ENCODE data around the gene NUP98. TPM values are rescaled to one million over a fixed set of nuclear protein-coding genes. Genes with fewer than 3 reads are reported as not detected.
"Not testable (repeated sequence)": the region's sequence is repeated elsewhere in the genome, so short reads cannot be mapped to it uniquely, and the experiment has no call there.

The NUP98 gene
- total RNA-seq, 1 experiment from 2014 or later = 79.6 TPM

DNA sequence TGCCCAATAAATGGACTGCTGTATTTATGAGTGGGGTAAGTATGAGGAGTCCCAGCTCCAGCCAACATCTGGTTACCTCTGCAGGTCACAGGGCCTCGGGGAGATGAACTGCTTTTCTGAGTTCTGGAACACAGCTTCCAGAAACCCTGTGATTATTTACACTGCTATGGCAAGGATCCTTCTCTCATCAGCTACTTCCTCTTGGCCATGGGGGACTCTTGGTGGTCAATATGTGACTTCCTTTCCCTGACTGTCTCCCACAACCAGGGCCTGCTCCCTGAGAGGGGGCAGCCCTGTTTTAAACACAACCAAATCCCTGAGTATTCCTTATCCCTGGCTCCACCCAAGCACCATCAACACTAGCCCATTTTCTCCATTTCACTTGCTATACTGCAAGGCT, 33.4 kb upstream of the NUP98 start:
- in situ Hi-C loops (cut with HindIII; ENCODE audit: low pct_unique_long_range_greater_than_20kb, low sequenced_read_pairs) = no loop called here
- no peak for DNase-seq (ENCODE audit: low read depth)

DNA sequence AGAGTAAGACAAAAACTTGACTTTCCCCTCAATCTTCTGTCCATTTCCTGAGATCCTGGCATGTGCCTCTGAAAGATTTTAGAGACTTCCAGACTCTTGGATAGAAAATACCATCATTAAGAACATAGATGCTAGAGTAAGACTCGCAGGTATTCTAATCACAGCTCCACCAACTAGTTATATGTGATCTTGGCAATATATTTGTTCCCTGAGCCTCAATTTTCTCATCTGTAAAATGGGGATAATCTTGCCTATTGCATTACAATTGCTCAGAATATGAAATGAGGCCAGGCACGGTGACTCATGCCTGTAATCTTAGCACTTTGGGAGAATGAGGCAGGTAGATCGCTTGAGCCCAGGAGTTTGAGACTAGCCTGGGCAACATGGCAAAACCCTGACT, 32.7 kb upstream of the NUP98 start:
- no peak for DNase-seq (ENCODE audit: low read depth)
- in situ Hi-C loops (cut with HindIII; ENCODE audit: low pct_unique_long_range_greater_than_20kb, low sequenced_read_pairs) = no loop called here

DNA sequence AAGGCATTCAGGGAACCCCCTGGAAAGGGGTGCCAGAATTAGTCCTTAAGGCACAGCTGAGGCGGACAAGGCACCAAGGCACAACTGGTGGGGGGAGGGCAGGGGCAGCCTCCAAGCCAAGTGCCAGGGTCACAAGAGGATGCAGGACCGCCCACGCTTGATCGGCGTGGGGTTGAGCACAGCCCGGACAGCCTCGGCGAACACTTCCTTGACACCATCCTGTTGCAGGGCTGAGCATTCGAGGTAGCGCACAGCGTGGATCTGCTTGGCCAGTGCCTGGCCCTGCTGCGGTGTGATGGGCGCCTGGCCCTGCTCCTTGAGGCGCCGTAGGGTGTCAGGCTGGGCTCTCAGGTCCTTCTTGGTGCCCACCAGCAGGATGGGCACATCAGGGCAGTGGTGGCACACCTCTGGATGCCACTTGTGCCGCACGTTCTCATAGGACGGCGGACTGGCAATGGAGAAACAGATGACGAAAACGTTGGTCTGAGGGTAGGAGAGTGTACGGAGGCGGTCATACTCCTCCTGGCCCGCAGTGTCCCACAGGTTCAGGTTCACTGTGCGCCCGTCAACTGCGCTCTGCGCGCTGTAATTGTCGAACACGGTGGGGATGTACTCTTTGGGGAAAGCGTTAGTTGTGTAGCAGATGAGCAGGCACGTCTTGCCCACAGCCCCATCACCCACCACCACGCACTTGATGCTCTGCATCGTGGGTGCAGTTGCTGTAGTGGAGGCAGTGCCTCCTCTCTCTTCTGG, 30.3 kb upstream of the NUP98 start:
- in situ Hi-C loops (cut with HindIII; ENCODE audit: low pct_unique_long_range_greater_than_20kb, low sequenced_read_pairs) = no loop called here
- DNase-seq (ENCODE audit: low read depth) = no peak

DNA sequence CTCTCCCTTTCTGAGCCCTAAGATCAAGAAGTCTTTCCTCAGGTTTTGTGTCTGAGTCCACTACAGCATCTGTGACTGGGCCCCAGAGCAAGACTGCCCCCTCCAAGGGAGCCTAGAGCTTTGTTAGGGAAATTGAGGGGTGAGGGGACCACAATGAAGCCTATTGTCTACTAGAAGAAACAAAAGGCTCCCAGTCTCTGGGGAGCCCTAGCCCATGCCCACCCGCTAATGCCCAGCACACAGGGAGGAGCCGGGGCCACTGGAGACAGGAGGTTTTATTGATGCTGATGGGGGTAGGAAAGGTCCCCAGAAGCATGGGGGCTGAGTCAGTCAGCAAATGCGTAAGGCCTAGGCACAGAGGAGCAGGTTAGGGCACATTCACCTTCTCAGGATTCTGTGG, 29.4 kb upstream of the NUP98 start:
- in situ Hi-C loops (cut with HindIII; ENCODE audit: low pct_unique_long_range_greater_than_20kb, low sequenced_read_pairs) = no loop called here
- DNase-seq (ENCODE audit: low read depth) = no peak

DNA sequence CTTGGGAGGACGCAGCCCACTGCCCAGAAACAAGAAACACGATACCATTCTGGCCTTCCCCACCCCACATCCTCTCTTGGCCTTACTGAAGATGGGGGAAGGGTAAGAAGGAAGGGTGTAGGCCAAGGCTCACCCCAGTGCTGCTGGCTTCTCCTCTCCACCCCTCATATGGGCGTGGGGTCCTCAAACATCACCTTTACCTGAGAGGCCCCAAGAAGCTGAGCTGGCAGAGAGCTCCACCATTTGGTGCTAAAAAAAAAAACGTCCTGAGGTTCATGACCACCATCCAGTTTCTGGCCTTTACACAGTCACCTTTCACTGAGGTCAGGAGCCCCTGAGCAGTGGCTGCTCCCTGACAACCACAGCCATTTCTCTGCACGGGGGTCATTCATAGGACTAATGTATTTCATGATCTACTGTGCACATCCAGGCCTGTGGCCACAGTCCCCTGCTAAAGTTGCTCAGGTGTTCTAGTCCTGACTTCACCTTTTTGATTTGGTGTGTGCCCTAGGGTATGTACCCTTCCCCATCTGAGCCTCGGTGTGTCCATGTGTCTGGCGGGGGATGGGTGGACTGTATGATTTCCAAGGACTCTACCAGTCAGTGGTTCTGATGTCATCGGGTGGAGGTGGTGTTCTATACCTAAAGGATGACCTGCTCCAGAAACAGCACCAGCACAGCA, 28.3 kb upstream of the NUP98 start:
- no peak for DNase-seq (ENCODE audit: low read depth)
- in situ Hi-C loops (cut with HindIII; ENCODE audit: low pct_unique_long_range_greater_than_20kb, low sequenced_read_pairs) = no loop called here

DNA sequence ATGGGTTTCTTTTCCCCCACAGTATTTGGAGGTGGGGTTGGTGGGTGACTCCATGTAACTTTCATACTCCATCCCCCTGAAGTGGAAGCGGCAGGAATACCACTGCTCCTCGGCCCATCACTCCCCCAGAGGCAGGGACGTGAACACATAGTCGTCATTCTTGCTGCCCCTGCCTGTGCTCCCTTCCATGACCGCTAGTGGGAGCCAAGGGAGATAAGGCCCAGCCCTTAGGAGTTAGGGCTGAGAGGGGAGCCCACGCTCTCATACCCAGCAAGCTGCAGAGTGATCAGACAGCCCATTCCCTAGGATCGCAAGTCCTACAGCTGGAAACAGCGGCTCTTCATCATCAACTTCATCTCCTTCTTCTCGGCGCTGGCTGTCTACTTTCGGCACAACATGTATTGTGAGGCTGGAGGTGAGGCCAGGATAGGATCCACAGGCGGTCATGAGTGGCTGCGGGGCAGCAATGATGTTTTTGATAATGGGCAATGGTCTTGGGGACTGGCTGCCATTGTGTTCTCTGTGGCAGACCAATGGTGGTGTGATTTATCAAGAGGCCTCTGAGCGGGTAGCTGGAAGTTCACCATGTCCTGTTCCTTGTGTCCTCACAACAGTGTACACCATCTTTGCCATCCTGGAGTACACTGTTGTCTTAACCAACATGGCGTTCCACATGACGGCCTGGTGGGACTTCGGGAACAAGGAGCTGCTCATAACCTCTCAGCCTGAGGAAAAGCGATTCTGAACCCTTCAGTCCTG, 27.5 kb upstream of the NUP98 start:
- in situ Hi-C loops (cut with HindIII; ENCODE audit: low pct_unique_long_range_greater_than_20kb, low sequenced_read_pairs) = no loop called here
- no peak for DNase-seq (ENCODE audit: low read depth)

DNA sequence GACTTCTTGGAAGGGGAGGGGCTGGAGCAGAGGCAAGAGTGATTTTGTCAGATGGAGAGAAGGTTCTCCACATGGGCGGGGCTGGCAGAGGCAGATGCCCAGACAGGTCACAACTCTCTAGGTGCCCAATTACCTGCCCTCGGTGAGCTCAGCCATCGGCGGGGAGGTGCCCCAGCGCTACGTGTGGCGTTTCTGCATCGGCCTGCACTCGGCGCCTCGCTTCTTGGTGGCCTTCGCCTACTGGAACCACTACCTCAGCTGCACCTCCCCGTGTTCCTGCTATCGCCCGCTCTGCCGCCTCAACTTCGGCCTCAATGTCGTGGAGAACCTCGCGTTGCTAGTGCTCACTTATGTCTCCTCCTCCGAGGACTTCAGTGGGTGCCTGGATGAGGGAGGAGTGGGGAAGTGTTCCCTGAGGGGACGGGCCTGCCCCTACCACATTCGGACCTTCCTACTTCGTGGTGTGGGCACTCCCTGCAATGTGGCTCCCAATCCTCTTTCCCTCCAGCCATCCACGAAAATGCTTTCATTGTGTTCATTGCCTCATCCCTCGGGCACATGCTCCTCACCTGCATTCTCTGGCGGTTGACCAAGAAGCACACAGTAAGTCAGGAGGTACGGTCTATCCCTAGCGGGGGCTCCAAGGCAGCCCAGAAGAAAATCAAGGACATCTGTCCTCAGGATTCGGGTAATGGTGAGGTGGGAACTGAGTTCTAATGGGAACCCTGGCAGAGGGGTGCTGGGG, 26.6 kb upstream of the NUP98 start:
- DNase-seq (ENCODE audit: low read depth) = no peak
- in situ Hi-C loops (cut with HindIII; ENCODE audit: low pct_unique_long_range_greater_than_20kb, low sequenced_read_pairs) = no loop called here

DNA sequence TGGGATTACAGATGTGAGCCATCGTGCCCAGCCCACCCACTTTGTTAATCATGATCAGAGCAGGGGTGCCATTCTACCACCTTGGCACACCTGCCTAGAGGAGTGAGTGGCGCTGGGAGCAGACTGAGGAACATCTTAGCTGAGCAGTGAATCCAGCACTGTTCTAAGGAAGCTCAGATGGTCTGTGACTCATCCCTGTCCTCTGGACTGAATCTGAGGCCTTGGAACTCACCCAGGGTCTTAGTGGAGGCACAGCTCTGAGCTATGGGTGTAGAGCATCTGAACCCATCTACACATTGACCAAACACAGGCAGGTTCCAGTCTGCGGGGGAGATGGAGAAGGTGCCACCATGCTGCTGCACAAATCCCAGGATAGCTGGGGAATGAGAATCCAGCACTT, 25.9 kb upstream of the NUP98 start:
- in situ Hi-C loops (cut with HindIII; ENCODE audit: low pct_unique_long_range_greater_than_20kb, low sequenced_read_pairs) = no loop called here
- no peak for DNase-seq (ENCODE audit: low read depth)

DNA sequence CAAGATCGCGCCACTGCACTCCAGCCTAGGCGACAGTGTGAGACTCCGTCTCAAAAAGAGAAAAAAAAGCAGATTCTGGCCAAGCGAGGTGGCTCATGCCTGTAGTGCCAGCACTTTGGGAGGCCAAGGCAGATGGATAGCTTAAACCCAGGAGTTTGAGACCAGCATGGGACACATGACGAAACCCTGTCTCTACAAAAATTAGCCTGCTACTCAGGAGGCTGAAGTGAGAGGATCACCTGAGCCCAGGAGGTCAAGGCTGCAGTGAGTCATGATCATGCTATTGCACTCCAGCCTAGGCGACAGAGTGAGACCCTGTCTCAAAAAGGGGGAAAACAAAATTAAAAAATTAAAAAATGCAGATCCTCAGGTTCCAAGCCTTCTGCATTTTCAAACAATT, 25.0 kb upstream of the NUP98 start:
- in situ Hi-C loops (cut with HindIII; ENCODE audit: low pct_unique_long_range_greater_than_20kb, low sequenced_read_pairs) = no loop called here
- DNase-seq (ENCODE audit: low read depth) = no peak

DNA sequence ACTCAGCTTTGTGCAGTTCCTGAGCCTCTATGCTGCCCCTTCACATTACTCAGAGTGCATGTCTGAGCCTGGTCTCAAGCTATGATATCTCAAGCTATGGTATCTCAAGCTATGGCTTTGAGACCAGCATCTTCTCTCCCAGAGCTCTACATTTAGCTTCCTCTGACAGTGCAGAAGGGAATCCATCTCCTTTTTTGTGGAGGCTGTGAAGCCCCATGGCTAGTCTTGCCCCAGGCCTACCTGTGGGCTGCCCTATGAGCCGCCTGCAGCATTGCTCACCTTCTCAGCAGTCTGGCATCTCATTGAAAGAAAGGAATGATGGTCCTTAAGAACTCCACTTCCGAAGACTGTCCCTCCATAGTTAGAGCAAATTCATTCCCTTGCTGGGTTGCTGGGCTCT, 23.6 kb upstream of the NUP98 start:
- DNase-seq (ENCODE audit: low read depth) = no peak
- in situ Hi-C loops (cut with HindIII; ENCODE audit: low pct_unique_long_range_greater_than_20kb, low sequenced_read_pairs) = no loop called here

DNA sequence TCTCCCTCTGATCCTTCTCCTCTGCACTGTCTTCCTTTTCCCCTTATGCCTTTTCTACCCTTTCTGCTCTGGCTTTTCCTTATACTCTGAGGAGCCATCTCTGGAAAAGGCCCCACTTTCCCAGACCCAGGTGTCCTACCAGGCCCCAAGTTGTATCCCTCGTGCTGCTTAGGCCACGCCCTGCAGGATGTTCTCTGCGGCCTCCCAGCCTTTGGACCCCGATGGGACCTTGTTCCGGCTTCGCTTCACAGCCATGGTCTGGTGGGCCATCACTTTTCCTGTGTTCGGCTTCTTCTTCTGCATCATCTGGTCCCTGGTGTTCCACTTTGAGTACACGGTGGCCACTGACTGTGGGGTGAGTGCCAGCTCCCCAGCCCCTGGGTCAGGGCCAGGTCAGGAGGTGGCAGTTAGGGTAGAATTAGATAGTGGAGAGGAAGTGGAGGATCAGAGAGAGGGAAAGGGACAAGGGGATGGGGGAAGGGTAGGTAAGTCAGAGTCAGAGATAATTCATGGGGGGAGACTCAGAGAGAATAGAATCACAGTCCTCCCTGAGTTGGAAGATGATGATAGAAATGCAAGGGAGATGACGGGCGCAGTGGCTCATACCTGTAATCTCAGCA, 19.9 kb upstream of the NUP98 start:
- in situ Hi-C loops (cut with HindIII; ENCODE audit: low pct_unique_long_range_greater_than_20kb, low sequenced_read_pairs) = no loop called here
- no peak for DNase-seq (ENCODE audit: low read depth)

DNA sequence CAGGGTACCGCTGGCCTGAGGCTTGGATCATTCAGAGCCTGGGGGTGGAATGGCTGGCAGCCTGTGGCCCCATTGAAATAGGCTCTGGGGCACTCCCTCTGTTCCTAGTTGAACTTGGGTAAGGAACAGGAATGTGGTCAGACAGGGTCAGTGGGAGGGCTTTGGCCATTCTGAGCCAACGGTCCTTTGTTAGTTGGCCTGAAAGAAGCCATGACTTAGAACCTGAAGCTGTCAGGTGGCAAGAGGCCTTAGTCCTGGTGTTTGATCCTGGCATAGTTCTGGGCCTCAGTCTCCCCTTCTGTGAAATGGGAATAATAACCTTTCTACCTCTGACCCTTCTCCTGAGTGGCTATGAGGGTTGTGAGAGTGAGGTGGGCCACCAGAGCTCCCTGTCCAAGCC, 19.3 kb upstream of the NUP98 start:
- in situ Hi-C loops (cut with HindIII; ENCODE audit: low pct_unique_long_range_greater_than_20kb, low sequenced_read_pairs) = no loop called here
- DNase-seq (ENCODE audit: low read depth) = no peak

DNA sequence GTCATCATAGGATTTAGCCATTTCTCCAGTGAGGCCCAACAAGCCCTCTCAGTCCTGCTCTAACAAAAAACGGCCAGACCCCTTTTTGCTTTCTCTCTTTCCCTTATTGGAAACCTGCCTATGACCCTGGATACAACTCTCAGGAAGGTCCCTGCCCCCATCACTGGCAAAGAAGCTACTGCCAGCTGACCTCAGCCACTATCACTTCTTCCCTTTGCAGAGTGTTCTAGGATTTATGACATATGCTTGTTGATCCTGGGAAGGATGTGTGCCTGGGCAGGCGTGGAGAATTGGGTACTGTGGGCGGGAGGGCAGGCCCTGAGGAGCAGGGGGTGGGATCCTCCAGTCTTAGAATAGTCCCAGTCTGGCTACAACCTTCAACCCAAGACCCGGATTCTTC, 18.5 kb upstream of the NUP98 start:
- in situ Hi-C loops (cut with HindIII; ENCODE audit: low pct_unique_long_range_greater_than_20kb, low sequenced_read_pairs) = no loop called here
- no peak for DNase-seq (ENCODE audit: low read depth)

DNA sequence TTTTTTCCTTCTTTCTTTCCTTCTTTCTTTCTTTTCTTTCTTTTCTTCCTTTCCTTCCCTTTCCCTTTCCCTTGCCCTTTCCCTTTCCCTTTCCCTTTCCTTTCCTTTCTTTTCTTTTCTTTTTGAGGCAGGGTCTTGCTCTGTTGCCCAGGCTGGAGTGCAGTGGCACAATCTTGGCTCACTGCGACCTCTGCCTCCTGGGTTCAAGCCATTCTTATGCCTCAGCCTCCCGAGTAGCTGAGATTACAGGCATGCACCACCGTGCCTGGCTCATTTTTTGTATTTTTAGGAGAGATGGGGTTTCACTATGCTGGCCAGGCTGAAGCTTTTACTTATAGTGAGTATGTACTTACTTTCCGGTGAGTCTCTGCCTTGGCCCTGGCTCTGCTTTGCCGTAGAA, 17.5 kb upstream of the NUP98 start:
- in situ Hi-C loops (cut with HindIII; ENCODE audit: low pct_unique_long_range_greater_than_20kb, low sequenced_read_pairs); DNase-seq (ENCODE audit: low read depth): not testable (repeated sequence)

DNA sequence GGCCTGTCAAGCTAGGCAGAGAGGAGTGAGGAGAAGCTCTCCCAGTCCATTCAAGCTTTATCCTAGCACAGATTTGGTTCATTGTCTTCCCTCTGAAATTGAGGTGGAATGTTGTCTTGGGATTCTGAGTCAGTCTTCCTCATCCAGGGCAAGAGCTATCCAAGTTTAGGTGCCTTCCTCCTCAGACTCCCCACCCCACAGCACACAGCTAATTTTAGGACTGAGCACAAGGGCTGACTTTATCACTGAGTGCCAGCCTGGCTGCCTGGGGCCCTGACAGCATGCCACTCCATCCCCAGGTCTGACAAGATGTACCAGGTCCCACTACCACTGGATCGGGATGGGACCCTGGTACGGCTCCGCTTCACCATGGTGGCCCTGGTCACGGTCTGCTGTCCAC, 13.6 kb upstream of the NUP98 start:
- in situ Hi-C loops (cut with HindIII; ENCODE audit: low pct_unique_long_range_greater_than_20kb, low sequenced_read_pairs) = no loop called here
- no peak for DNase-seq (ENCODE audit: low read depth)

DNA sequence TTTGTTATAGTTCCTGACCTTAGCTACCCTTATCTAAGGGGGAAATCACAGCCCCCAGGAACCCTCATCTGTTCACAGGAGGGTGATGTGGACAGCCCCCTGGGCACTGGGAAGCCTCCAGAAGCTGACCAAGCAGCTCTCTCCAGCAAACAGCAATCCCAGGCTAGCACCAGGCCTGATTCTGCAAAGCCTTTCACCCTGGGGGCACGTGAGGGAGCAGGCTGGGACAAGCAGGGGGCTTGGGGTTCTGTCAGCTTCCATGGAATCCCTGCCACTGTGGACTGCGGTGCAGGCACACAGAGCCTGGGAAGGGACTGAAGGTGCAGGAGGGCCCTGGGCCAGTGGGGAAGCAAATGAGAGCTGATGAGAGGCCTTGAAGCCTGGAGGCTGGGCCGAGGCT, 13.1 kb upstream of the NUP98 start:
- in situ Hi-C loops (cut with HindIII; ENCODE audit: low pct_unique_long_range_greater_than_20kb, low sequenced_read_pairs) = no loop called here
- DNase-seq (ENCODE audit: low read depth) = no peak

DNA sequence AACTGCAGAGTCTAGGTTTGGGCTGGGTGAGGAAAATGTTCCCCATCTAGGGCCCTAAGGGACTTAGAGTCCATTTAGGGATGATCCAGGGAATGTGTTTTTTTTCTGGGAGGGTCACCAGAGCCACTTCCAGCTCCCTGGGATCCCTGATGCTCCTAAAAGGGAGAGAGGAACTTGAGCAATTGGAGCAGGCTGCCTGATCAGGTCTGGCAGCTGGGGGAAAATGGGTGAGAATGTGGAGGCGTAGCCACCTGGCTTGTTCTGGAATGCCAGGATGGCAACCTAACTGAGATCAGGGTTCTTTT, 12.2 kb upstream of the NUP98 start:
- DNase-seq (ENCODE audit: low read depth) = no peak
- in situ Hi-C loops (cut with HindIII; ENCODE audit: low pct_unique_long_range_greater_than_20kb, low sequenced_read_pairs) = no loop called here

DNA sequence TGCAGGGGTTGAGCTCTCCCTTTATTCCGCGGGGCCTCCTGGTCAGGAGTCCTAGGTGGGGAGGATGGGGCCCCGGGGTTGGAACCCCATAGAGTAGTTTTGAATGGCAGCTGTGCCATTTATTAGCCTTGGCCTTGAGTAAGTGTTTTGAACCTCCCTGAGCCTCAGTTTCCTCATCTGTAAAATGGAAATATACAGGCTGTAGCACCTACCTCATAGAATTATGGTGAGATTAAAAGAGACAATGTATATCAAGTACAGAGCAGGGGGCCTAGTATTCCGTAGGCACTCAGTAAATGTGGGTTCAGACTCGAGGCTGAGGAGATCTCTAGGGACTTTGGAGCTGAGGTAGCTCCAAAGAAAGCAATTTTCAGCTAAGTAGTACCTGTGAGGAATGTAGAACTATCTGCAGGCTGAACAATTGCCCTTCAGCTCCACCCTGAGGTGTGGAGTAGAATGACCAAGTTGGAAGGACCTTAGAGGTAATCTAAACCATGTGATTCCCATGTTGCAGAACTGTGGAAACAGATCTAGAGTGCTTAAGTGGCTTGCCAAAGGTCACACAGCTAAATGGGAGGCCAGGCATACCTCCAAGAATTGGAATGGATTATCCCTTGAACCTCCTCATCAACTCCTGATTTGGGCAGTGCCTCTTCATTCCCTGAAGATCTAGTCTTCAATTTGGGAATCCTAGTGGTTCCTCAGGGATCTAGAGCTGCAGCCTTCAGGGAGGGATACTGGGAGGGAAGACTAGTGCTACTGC, 11.7 kb upstream of the NUP98 start:
- in situ Hi-C loops (cut with HindIII; ENCODE audit: low pct_unique_long_range_greater_than_20kb, low sequenced_read_pairs) = no loop called here
- DNase-seq (ENCODE audit: low read depth) = peak; percentile 51

Measured in Caki2 (cell line).